ENCODE results near the gene CAPS2. TPM values are rescaled to one million over a fixed set of nuclear protein-coding genes. Genes with fewer than 3 reads are reported as not detected.

The CAPS2 gene
- polyA plus RNA-seq, 1 donor from 2014 or later, result 2.1 TPM

DNA sequence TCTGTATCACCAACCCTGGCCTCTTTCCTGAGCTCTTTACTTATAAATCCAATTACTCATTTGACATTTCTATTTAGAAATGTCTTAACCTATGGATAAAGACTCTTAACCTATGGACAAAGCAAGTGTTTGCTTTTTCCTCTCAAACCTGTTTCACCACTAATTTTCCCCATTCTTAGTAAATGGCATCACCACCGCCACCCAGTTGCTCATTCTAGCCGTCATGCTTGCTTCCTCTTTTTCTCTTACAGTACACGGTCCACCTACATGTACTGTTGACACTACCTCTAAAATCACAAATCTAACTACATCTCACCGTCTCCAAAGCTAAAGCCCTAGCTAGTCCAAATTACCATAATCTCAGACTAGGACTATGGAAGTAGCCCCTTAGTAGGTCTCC lies 60.0 kb downstream of the CAPS2 start:
- Histone ChIP-seq H3K9ac (ENCODE audit: low read length) (no peak overlapping the region), H3K36me3 (ENCODE audit: insufficient read depth, low read length) (no peaks in the 10 kb centered on the region), H3K79me2 (replicated peaks; ENCODE audit: insufficient read depth, low read length) (no peaks in the 10 kb centered on the region), H2AFZ (ENCODE audit: low read depth, low read length) (no peak overlapping the region), H3K9me2 (ENCODE audit: insufficient read depth, low read length) (no peaks in the 10 kb centered on the region), H3F3A (ENCODE audit: insufficient read depth, low read length, poor library complexity, severe bottlenecking) (no peaks in the 10 kb centered on the region), H3K9me3 (ENCODE audit: low read length) (no peaks in the 10 kb centered on the region), H3K4me3 (ENCODE audit: low read length) (no peak overlapping the region), H4K20me1 (ENCODE audit: insufficient read depth) (no peaks in the 10 kb centered on the region), H3K27ac (ENCODE audit: low read length) (no peak overlapping the region), H3K4me2 (ENCODE audit: low read length) (no peak overlapping the region), H3K27me3 (ENCODE audit: insufficient read depth, low read depth, low read length) (no peaks in the 10 kb centered on the region)
- TF ChIP-seq RAD21 (conservative IDR thresholded peaks at IDR 0.05) (no peak), SMC3 (conservative IDR thresholded peaks at IDR 0.05; ENCODE audit: poor library complexity) (no peak), EP300 (conservative IDR thresholded peaks at IDR 0.05; ENCODE audit: poor library complexity, severe bottlenecking) (no peak), CTCF (IDR thresholded peaks at IDR 0.05; ENCODE audit: poor library complexity, severe bottlenecking) (no peak), TAF1 (IDR thresholded peaks at IDR 0.05; ENCODE audit: low read depth) (no peak), MXI1 (conservative IDR thresholded peaks at IDR 0.05; ENCODE audit: poor library complexity, severe bottlenecking) (no peak), EZH2 (IDR thresholded peaks at IDR 0.05; ENCODE audit: borderline replicate concordance, insufficient read depth, low read length, poor library complexity, severe bottlenecking) (no peak), POLR2AphosphoS5 (IDR thresholded peaks at IDR 0.05) (no peak)
- TF ChIP-seq, protein P1, sequence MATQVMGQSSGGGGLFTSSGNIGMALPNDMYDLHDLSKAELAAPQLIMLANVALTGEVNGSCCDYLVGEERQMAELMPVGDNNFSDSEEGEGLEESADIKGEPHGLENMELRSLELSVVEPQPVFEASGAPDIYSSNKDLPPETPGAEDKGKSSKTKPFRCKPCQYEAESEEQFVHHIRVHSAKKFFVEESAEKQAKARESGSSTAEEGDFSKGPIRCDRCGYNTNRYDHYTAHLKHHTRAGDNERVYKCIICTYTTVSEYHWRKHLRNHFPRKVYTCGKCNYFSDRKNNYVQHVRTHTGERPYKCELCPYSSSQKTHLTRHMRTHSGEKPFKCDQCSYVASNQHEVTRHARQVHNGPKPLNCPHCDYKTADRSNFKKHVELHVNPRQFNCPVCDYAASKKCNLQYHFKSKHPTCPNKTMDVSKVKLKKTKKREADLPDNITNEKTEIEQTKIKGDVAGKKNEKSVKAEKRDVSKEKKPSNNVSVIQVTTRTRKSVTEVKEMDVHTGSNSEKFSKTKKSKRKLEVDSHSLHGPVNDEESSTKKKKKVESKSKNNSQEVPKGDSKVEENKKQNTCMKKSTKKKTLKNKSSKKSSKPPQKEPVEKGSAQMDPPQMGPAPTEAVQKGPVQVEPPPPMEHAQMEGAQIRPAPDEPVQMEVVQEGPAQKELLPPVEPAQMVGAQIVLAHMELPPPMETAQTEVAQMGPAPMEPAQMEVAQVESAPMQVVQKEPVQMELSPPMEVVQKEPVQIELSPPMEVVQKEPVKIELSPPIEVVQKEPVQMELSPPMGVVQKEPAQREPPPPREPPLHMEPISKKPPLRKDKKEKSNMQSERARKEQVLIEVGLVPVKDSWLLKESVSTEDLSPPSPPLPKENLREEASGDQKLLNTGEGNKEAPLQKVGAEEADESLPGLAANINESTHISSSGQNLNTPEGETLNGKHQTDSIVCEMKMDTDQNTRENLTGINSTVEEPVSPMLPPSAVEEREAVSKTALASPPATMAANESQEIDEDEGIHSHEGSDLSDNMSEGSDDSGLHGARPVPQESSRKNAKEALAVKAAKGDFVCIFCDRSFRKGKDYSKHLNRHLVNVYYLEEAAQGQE (IDR thresholded peaks at IDR 0.05; ENCODE audit: borderline replicate concordance), result no peak

DNA sequence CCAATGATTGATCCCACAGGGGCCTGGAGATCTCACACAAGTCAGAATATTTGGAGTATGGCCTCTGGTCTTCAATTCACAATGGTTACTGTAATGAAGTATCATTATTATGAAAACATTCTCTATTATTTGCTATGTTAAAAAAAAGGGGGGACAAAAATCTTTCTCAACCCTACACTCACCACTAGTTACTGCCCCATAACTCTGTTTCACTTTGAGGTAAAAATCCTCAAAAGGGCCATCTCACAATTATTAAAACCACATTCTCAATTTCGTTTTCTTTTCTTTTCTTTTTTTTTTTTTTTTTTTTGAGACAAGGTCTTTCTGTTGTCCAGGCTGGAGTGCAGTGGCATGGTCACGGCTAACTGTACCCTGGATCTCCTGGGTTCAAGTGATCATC lies 60.9 kb downstream of the CAPS2 start:
- Histone ChIP-seq H3K4me3 (ENCODE audit: low read length) (no peak overlapping the region), H3K36me3 (ENCODE audit: insufficient read depth, low read length) (no peaks in the 10 kb centered on the region), H3F3A (ENCODE audit: insufficient read depth, low read length, poor library complexity, severe bottlenecking) (no peaks in the 10 kb centered on the region), H4K20me1 (ENCODE audit: insufficient read depth) (no peaks in the 10 kb centered on the region), H3K9ac (ENCODE audit: low read length) (no peak overlapping the region), H3K9me3 (ENCODE audit: low read length) (no peaks in the 10 kb centered on the region), H3K79me2 (replicated peaks; ENCODE audit: insufficient read depth, low read length) (no peaks in the 10 kb centered on the region), H3K9me2 (ENCODE audit: insufficient read depth, low read length) (no peaks in the 10 kb centered on the region), H3K27ac (ENCODE audit: low read length) (no peak overlapping the region), H3K27me3 (ENCODE audit: insufficient read depth, low read depth, low read length) (no peaks in the 10 kb centered on the region), H3K4me2 (ENCODE audit: low read length) (no peak overlapping the region), H2AFZ (ENCODE audit: low read depth, low read length) (no peak overlapping the region)
- TF ChIP-seq POLR2AphosphoS5 (IDR thresholded peaks at IDR 0.05) (no peak), RAD21 (conservative IDR thresholded peaks at IDR 0.05) (no peak), SMC3 (conservative IDR thresholded peaks at IDR 0.05; ENCODE audit: poor library complexity) (no peak), CTCF (IDR thresholded peaks at IDR 0.05; ENCODE audit: poor library complexity, severe bottlenecking) (no peak), EP300 (conservative IDR thresholded peaks at IDR 0.05; ENCODE audit: poor library complexity, severe bottlenecking) (no peak), MXI1 (conservative IDR thresholded peaks at IDR 0.05; ENCODE audit: poor library complexity, severe bottlenecking) (no peak), TAF1 (IDR thresholded peaks at IDR 0.05; ENCODE audit: low read depth) (no peak), EZH2 (IDR thresholded peaks at IDR 0.05; ENCODE audit: borderline replicate concordance, insufficient read depth, low read length, poor library complexity, severe bottlenecking) (no peak)
- TF ChIP-seq, protein P1 (IDR thresholded peaks at IDR 0.05; ENCODE audit: borderline replicate concordance), result no peak

Measured in neural cell (in vitro differentiated cells).